ENCODE data around the gene ACTN2. TPM values are rescaled to one million over a fixed set of nuclear protein-coding genes. Genes with fewer than 3 reads are reported as not detected.

The ACTN2 gene
- total RNA-seq, 2 experiments from 2014 or later = not detected

GRCh38 chr1:236750928-236751327, 64.6 kb downstream of the ACTN2 start:
- H3K4me3 Mint-ChIP-seq = no peak overlapping the region
- DNase-seq (no peak), ATAC-seq (no peak)
- CTCF ChIA-PET = interaction anchor here (1.4 kb wide), 1 partner anchor 9 kb away, joined by 3 read pairs; no protein-coding TSS in a partner anchor
- H3K9me3 Mint-ChIP-seq (ENCODE audit: insufficient read depth) = no peaks in the 10 kb centered on the region
- H3K36me3 Mint-ChIP-seq (ENCODE audit: low read depth) = no peaks in the 10 kb centered on the region
- POLR2A ChIA-PET = no interaction called here
- peaks cover 4% of the 10 kb centered on the region for H3K27me3 Mint-ChIP-seq (ENCODE audit: low read depth)
- H3K27ac Mint-ChIP-seq = no peak overlapping the region
- no peaks in the 10 kb centered on the region for H3K4me1 Mint-ChIP-seq (ENCODE audit: low read depth)

- H3K27ac Mint-ChIP-seq = no peak overlapping the region
- ATAC-seq (no peak), DNase-seq (no peak)
- ChIA-PET POLR2A (no interaction called here), CTCF (no interaction called here)
- H3K4me3 Mint-ChIP-seq = no peak overlapping the region
- H3K36me3 Mint-ChIP-seq (ENCODE audit: low read depth) = no peaks in the 10 kb centered on the region
- H3K27me3 Mint-ChIP-seq (ENCODE audit: low read depth) = peaks cover 4% of the 10 kb centered on the region
- no peaks in the 10 kb centered on the region for H3K4me1 Mint-ChIP-seq (ENCODE audit: low read depth)
- no peaks in the 10 kb centered on the region for H3K9me3 Mint-ChIP-seq (ENCODE audit: insufficient read depth)
Observed at GRCh38 chr1:236751385-236751784, 65.1 kb downstream of the ACTN2 start.

- no peak overlapping the region for H3K27ac Mint-ChIP-seq
- H3K4me1 Mint-ChIP-seq (ENCODE audit: low read depth) = no peaks in the 10 kb centered on the region
- CTCF ChIA-PET = no interaction called here
- ATAC-seq = no peak
- H3K27me3 Mint-ChIP-seq (ENCODE audit: low read depth) = peaks cover 4% of the 10 kb centered on the region
- no peak for DNase-seq
- POLR2A ChIA-PET = no interaction called here
- no peaks in the 10 kb centered on the region for H3K36me3 Mint-ChIP-seq (ENCODE audit: low read depth)
- no peak overlapping the region for H3K4me3 Mint-ChIP-seq
- no peaks in the 10 kb centered on the region for H3K9me3 Mint-ChIP-seq (ENCODE audit: insufficient read depth)
Observed at GRCh38 chr1:236751935-236752334, 65.6 kb downstream of the ACTN2 start.

GRCh38 chr1:236753516-236753915, 67.2 kb downstream of the ACTN2 start:
- H3K4me3 Mint-ChIP-seq = no peak overlapping the region
- H3K36me3 Mint-ChIP-seq (ENCODE audit: low read depth) = no peaks in the 10 kb centered on the region
- H3K4me1 Mint-ChIP-seq (ENCODE audit: low read depth) = no peaks in the 10 kb centered on the region
- DNase-seq = no peak
- H3K27ac Mint-ChIP-seq = no peak overlapping the region
- POLR2A ChIA-PET = no interaction called here
- CTCF ChIA-PET = interaction anchor here (0.6 to 1.2 kb wide), 3 partner anchors 109 to 808 kb away, joined by 3 to 6 read pairs (median 6); no protein-coding TSS in a partner anchor
- ATAC-seq = no peak
- H3K9me3 Mint-ChIP-seq (ENCODE audit: insufficient read depth) = no peaks in the 10 kb centered on the region
- peaks cover 2% of the 10 kb centered on the region for H3K27me3 Mint-ChIP-seq (ENCODE audit: low read depth)

- H3K9me3 Mint-ChIP-seq (ENCODE audit: insufficient read depth) = no peaks in the 10 kb centered on the region
- DNase-seq (no peak), ATAC-seq (no peak)
- peaks cover 2% of the 10 kb centered on the region for H3K27me3 Mint-ChIP-seq (ENCODE audit: low read depth)
- no peaks in the 10 kb centered on the region for H3K36me3 Mint-ChIP-seq (ENCODE audit: low read depth)
- no peaks in the 10 kb centered on the region for H3K4me1 Mint-ChIP-seq (ENCODE audit: low read depth)
- no peak overlapping the region for H3K27ac Mint-ChIP-seq
- H3K4me3 Mint-ChIP-seq = no peak overlapping the region
- POLR2A ChIA-PET = no interaction called here
- CTCF ChIA-PET = interaction anchor here (1.0 to 1.2 kb wide), 2 partner anchors 633 to 808 kb away, joined by 6 read pairs; no protein-coding TSS in a partner anchor
Observed at GRCh38 chr1:236753964-236754363, 67.7 kb downstream of the ACTN2 start.

- no peak overlapping the region for H3K4me3 Mint-ChIP-seq
- ChIA-PET POLR2A (interaction anchor here (0.8 kb wide), 1 partner anchor 415 kb away, joined by 3 read pairs; no protein-coding TSS in a partner anchor), CTCF (no interaction called here)
- no peaks in the 10 kb centered on the region for H3K36me3 Mint-ChIP-seq (ENCODE audit: low read depth)
- no peak for DNase-seq
- H3K4me1 Mint-ChIP-seq (ENCODE audit: low read depth) = peaks cover 1% of the 10 kb centered on the region
- no peak overlapping the region for H3K27ac Mint-ChIP-seq
- ATAC-seq = no peak
- H3K27me3 Mint-ChIP-seq (ENCODE audit: low read depth) = peaks cover under 1% of the 10 kb centered on the region
- no peaks in the 10 kb centered on the region for H3K9me3 Mint-ChIP-seq (ENCODE audit: insufficient read depth)
Observed at GRCh38 chr1:236754525-236755210, 68.4 kb downstream of the ACTN2 start.

- H3K27me3 Mint-ChIP-seq (ENCODE audit: low read depth) = no peaks in the 10 kb centered on the region
- H3K27ac Mint-ChIP-seq = no peak overlapping the region
- ChIA-PET POLR2A (no interaction called here), CTCF (interaction anchor here (2.9 to 4.0 kb wide), 4 partner anchors 10 to 112 kb away, joined by 15 to 32 read pairs (median 16); partner anchors contain the start of gene MTR)
- H3K4me3 Mint-ChIP-seq = no peak overlapping the region
- no peaks in the 10 kb centered on the region for H3K36me3 Mint-ChIP-seq (ENCODE audit: low read depth)
- DNase-seq = no peak
- H3K9me3 Mint-ChIP-seq (ENCODE audit: insufficient read depth) = no peaks in the 10 kb centered on the region
- no peak for ATAC-seq
- peaks cover 1% of the 10 kb centered on the region for H3K4me1 Mint-ChIP-seq (ENCODE audit: low read depth)
Observed at GRCh38 chr1:236757640-236758039, 71.3 kb downstream of the ACTN2 start.

- peak; percentile 63 for ATAC-seq
- Mint-ChIP-seq H3K27ac (no peak overlapping the region), H3K4me3 (no peak overlapping the region), H3K9me3 (ENCODE audit: insufficient read depth) (no peaks in the 10 kb centered on the region), H3K27me3 (ENCODE audit: low read depth) (no peaks in the 10 kb centered on the region), H3K4me1 (ENCODE audit: low read depth) (peaks cover 1% of the 10 kb centered on the region), H3K36me3 (ENCODE audit: low read depth) (no peaks in the 10 kb centered on the region)
- peak; percentile 39 for DNase-seq
- ChIA-PET CTCF (interaction anchor here (0.7 to 4.0 kb wide), 32 partner anchors 8 to 806 kb away, joined by 3 to 32 read pairs (median 6); partner anchors contain the start of gene MTR), POLR2A (no interaction called here)
Observed at GRCh38 chr1:236759252-236759859, 73.1 kb downstream of the ACTN2 start.

GRCh38 chr1:236760480-236760879, 74.2 kb downstream of the ACTN2 start:
- Mint-ChIP-seq H3K27me3 (ENCODE audit: low read depth) (no peaks in the 10 kb centered on the region), H3K4me3 (no peak overlapping the region), H3K36me3 (ENCODE audit: low read depth) (no peaks in the 10 kb centered on the region), H3K27ac (no peak overlapping the region), H3K4me1 (ENCODE audit: low read depth) (peaks cover 1% of the 10 kb centered on the region), H3K9me3 (ENCODE audit: insufficient read depth) (no peaks in the 10 kb centered on the region)
- ATAC-seq (no peak), DNase-seq (no peak)
- ChIA-PET POLR2A (no interaction called here), CTCF (interaction anchor here (0.6 to 4.0 kb wide), 11 partner anchors 7 to 1505 kb away, joined by 3 to 32 read pairs (median 15); partner anchors contain the start of gene MTR)

- H3K36me3 Mint-ChIP-seq (ENCODE audit: low read depth) = no peaks in the 10 kb centered on the region
- CTCF ChIA-PET = interaction anchor here (2.6 to 4.0 kb wide), 4 partner anchors 7 to 115 kb away, joined by 15 to 32 read pairs (median 18); no protein-coding TSS in a partner anchor
- H3K4me3 Mint-ChIP-seq = no peak overlapping the region
- no peaks in the 10 kb centered on the region for H3K9me3 Mint-ChIP-seq (ENCODE audit: insufficient read depth)
- no peak for ATAC-seq
- H3K27me3 Mint-ChIP-seq (ENCODE audit: low read depth) = no peaks in the 10 kb centered on the region
- H3K27ac Mint-ChIP-seq = no peak overlapping the region
- POLR2A ChIA-PET = no interaction called here
- DNase-seq = no peak
- peaks cover 1% of the 10 kb centered on the region for H3K4me1 Mint-ChIP-seq (ENCODE audit: low read depth)
Observed at GRCh38 chr1:236760986-236761385, 74.7 kb downstream of the ACTN2 start.

GRCh38 chr1:236761397-236762132, 75.3 kb downstream of the ACTN2 start:
- Mint-ChIP-seq H3K27me3 (ENCODE audit: low read depth) (no peaks in the 10 kb centered on the region), H3K4me1 (ENCODE audit: low read depth) (peaks cover 1% of the 10 kb centered on the region), H3K36me3 (ENCODE audit: low read depth) (no peaks in the 10 kb centered on the region), H3K9me3 (ENCODE audit: insufficient read depth) (no peaks in the 10 kb centered on the region), H3K27ac (no peak overlapping the region), H3K4me3 (no peak overlapping the region)
- no peak for ATAC-seq
- DNase-seq = no peak
- ChIA-PET CTCF (no interaction called here), POLR2A (no interaction called here)

- Mint-ChIP-seq H3K4me1 (ENCODE audit: low read depth) (peaks cover 1% of the 10 kb centered on the region), H3K27ac (no peak overlapping the region), H3K36me3 (ENCODE audit: low read depth) (no peaks in the 10 kb centered on the region), H3K4me3 (no peak overlapping the region), H3K27me3 (ENCODE audit: low read depth) (peaks cover 3% of the 10 kb centered on the region), H3K9me3 (ENCODE audit: insufficient read depth) (no peaks in the 10 kb centered on the region)
- no peak for DNase-seq
- ChIA-PET POLR2A (no interaction called here), CTCF (no interaction called here)
- ATAC-seq = no peak
Observed at GRCh38 chr1:236762410-236762809, 76.1 kb downstream of the ACTN2 start.
